Stimulated activated CD4-positive, alpha-beta T cell treated with anti-CD3 and anti-CD28 coated beads, Interleukin-2, amount 100 ng/mL, for 4 hours (primary cell): Measurements from ENCODE around the gene AAMDC.

Source experiments
- DNase-seq: peaks from one replicate; pipeline ENCODE4 v3.0.0-alpha.2; 2020; ENCODE audit warnings: low read depth

Gene AAMDC

GRCh38 chr11:77820565-77821348 lies at the start of gene AAMDC, which contains the start of gene RSF1:
AAMDC (plus strand) TSS chr11:77821144; CDS start chr11:77842497, 21,353 bp downstream.
RSF1 (minus strand) TSS chr11:77820722; CDS start chr11:77820714, 8 bp downstream.
- DNase-seq, result peak; percentile 94

GRCh38 chr11:77775936-77776335 lies 45.0 kb upstream of the AAMDC start:
- no peak for DNase-seq

DNA sequence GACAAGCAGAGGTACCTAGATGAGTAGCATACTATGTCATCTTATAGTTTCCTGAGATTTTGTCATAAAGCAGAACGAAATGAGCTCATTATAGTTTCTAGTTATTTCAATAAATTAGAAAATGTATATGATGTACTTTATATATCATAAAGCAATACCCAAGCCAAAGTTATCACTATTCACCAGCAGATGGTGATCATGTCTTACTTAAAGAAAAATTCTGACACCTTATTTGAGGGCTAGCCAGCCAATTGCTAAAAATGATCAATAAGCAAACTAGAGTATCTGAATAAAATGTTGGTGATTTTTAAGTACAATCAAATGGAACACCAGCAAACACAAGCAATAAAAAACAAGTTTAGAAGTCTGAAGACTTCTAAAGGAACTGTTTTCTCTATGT lies 44.5 kb upstream of the AAMDC start:
- no peak for DNase-seq

DNA sequence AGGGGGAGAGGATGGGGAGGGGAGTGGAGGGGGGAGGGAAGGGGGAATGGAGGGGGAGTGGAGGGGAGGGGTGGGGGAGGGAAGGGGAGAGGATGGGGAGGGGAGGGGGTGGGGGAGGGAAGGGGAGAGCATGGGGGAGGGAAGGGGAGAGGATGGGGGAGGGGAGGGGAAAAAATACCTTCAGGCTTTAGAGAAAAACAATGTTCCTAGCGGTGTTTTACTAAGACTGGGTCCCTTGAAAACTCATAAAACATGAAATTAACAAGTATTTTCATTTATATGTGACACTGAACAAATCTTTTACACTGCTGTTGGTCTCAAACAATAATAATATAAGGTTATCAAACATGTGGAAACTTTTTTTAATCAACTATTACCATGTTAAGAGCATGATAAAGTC lies 42.8 kb upstream of the AAMDC start:
- no peak for DNase-seq

DNA sequence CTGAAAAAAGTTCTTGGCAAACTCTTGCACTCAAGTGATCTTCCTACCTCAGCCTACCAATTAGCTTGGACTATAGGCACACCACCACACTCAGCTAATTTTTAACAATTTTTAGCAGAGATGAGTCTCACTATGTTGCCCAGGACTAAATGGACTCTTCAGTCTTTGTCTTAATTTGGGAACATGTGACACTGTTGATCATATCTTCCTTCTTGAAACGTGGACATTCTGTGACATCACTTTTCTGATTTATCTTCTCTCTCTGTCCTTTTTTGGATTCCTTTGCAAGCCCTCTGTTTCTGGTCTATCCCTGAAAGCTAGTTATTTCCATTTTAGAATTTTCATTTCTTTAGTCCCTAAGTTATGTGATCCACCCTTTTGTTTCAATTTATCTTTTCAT lies 42.4 kb upstream of the AAMDC start:
- DNase-seq, result no peak

GRCh38 chr11:77779935-77780334 lies 41.0 kb upstream of the AAMDC start:
- no peak for DNase-seq

GRCh38 chr11:77783025-77783424 lies 37.9 kb upstream of the AAMDC start:
- DNase-seq, result no peak

DNA sequence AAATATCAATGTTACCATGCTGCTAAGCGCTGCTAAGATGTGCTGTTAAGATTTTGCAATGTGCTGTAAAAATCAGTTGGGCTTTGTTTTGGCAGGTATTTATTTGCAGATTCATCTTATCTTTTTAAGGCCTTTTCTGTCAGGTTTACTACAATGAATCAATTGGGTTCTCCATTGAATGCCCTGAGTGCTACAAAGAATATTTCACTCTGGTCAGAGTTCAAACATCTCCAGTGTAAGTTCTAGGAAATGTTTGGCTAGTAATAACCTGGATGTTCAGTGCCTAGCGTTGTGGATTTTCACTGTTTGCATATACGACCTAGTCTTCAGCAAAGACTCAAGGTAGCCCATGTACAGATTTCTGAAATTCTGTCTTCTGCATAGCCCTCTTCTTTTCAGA lies 36.4 kb upstream of the AAMDC start:
- DNase-seq, result no peak

DNA sequence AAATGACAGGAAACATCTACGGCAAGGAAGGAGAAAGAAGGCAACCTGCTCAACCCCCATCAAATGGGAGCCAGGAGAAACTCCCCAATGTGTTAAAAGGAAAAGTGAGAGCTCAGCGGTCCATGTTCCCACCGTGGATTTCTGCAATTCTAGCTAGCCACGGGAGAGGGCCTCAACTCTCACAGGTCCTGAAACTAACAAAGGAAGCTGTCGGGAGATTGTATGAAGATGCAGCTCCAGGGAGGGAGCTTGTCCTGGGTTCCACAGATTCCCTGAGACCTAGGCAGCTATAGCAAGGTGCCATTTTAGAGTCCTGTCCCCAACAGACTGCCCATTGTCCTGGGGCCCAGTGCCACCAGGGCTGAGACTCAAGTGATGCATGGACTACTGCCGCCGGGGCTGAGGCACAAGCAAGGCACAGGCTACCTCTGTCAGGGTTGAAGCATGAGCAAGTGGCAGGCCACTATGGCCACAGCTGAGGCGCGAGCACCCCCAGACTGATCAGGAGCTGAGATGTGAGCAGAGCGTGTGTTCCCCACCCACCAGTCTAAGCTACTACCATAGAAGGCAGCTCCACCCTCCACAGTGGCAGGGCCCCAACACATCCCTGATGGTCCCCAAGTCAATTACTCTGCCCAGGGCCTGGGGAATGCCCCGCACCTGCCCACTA lies 31.7 kb upstream of the AAMDC start:
- no peak for DNase-seq

DNA sequence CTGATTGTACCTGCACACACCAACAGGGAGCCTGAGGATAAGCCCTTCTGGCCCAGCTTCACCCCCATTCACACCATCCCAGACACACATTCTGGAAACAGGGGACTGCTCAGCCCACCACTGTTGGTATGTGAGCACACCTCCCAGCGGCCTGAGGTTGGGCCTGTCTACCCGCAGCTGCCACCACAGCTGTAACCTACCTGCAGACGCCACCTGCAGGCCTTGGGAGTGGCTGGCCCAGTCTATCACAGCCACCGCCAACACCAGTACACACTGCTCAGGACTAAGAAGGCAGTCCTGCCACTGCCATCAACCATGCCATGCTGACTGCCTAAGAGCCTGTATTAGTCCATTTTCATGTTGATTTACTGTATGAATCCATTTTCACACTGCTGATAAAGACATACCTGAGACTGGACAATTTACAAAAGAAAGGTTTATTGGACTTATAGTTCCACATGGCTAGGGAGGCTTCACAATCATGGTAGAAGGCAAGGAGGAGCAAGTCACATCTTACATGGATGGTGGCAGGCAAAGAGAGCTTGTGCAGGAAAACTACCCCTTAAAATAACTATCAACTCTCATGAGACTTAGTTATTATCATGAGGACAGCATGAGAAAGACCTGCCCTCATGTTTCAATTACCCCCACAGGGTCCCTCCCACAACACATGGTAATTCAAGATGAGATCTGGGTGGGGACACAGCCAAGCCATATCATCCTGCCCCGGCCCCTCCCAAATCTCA lies 31.0 kb upstream of the AAMDC start:
- no peak for DNase-seq

- DNase-seq, result no peak
Measured at GRCh38 chr11:77791301-77791700, 29.6 kb upstream of the AAMDC start.

- no peak for DNase-seq
Measured at GRCh38 chr11:77793972-77794371, 27.0 kb upstream of the AAMDC start.

DNA sequence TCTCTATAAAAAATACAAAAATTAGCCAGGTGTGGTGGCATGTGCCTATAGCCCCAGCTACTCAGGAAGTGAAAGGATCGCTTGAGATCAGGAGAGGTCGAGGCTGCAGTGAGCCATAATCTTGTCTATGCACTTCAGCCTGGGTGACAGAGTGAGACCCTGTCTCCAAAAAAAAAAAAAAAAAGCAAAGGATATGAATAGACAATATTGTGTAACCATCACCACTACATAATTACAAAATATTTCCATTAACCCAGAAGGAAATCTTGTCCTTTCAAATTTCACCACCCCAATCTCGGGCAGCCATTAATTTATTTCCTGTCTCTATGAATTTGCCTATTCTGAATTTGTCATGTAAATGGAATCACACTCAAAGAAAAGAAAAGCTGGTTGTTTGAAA lies 21.6 kb upstream of the AAMDC start:
- DNase-seq, result no peak

- no peak for DNase-seq
Measured at GRCh38 chr11:77800449-77800848, 20.5 kb upstream of the AAMDC start.

GRCh38 chr11:77801477-77801876 lies 19.5 kb upstream of the AAMDC start:
- no peak for DNase-seq

- DNase-seq, result no peak
Measured at GRCh38 chr11:77806415-77806814, 14.5 kb upstream of the AAMDC start.

- DNase-seq, result no peak
Measured at GRCh38 chr11:77806993-77807392, 14.0 kb upstream of the AAMDC start.

DNA sequence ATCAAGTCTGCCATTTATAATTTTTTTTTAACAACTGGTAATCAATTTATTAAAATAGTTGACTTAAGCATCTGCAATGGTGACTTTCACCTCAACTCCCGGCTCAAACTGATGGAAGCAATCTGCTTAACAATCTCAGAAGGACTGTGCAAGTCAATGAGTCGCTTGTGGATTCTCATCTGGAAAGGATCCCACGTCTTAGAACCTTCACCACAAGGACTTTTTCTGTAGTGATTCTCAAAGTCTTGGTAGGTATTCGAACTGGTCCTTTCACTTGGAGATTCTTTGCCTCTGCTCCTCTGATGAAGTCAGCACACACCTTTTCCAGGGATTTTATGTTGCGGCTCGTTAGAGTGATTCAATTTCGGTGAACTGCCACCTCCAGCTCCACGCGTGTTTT lies 7.7 kb upstream of the AAMDC start:
- no peak for DNase-seq

DNA sequence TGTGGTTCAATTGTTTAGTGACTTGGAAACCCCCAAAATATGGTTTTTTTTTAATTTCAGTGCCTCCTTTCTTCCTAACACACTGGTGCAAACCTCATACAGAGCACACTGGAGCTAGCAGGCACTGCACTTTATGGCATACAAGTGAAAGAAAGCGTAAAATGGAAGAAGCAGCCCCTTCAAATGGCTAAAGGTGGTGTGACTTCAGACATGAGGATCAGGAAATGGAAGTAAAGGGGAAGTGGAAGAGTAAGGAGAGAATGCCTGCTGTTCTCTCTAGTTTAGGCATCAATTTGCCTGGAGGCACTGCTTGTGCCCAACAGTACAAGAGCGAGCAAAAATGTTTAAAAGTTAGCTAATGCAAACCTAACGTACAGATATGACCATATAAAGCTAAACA lies 6.1 kb upstream of the AAMDC start:
- no peak for DNase-seq

GRCh38 chr11:77815459-77815858 lies 5.5 kb upstream of the AAMDC start:
- DNase-seq, result no peak

GRCh38 chr11:77819411-77819920 lies 1.5 kb upstream of the AAMDC start:
- peak; percentile 79 for DNase-seq

DNA sequence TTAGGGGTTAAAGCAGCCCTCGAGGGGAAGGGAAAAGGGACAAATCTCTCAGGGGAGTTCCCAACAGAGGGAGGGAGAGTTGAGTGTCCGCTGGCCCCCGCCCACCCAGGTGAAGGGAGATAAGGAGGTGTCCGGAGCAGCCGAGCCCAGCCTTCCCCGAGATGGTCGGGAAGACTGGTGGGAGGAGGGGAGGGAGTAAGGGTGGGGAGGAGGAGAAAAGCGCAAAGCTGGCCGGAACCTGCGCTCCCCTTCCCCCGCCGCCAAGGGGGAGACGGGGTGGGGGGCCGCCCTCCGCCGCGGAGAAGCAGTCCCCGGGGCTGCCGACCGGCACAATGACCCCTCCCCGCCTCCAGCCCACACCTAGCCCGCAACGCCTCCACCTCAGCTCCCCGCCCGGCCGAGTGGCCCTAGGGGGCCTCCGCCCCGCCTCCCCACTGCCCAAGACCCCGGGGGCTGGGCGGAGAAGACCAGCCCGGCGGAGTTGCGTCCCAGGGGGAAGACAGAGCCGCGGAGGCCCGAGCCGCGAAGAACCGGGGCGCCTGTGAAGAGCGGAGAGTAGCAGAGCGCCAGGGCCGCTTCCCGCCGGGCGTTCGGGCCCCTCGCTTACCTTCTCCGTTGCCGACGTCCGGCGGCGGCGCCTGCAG lies 901 bp upstream of the AAMDC start:
- peak; percentile 5 for DNase-seq
